PC-3 (cell line): Measurements from ENCODE around the gene ABHD2. TPM values are rescaled to one million over a fixed set of nuclear protein-coding genes. Genes with fewer than 3 reads are reported as not detected.

Source experiments
- ATAC-seq: fragments of 200-7000 bp; cut with Tn5 transposase; 2 replicates; pipeline ENCODE4 v1.9.1; 2020; ENCODE audit warnings: mild to moderate bottlenecking, moderate library complexity
- BruUV-seq: library from RNA; stranded (reverse); fragments of 400-500 nt; replicated peaks from 2 replicates; lab custom pipeline; 2021; lab: Mats Ljungman, UMichigan
- CTCF ChIA-PET: fragments of 300-600 bp; sonication (Branson Sonifier 250); formaldehyde crosslinking; loops from one replicate; lab custom pipeline; 2022; ENCODE audit warnings: antibody characterized with exemption; lab: Charles Lee
- POLR2A ChIA-PET: fragments of 300-600 bp; sonication (Branson Sonifier 250); formaldehyde crosslinking; loops from one replicate; lab custom pipeline; 2022; ENCODE audit warnings: antibody characterized with exemption; ENCODE audit not compliant: unreplicated experiment; lab: Charles Lee
- DNase-seq: peaks from one replicate; pipeline ENCODE4 v3.0.0-alpha.2; 2015
- H2AFZ ChIP-seq: fragments of 300-600 bp; sonication (generic); 2 replicates; pipeline ENCODE4 v1.6.0; 2016; ENCODE audit warnings: antibody characterized with exemption, low read length
- H3F3A ChIP-seq: fragments of 300-600 bp; sonication (generic); one replicate; pipeline ENCODE4 v1.6.0; 2017; ENCODE audit warnings: antibody characterized with exemption, low read length, control low read depth, mild to moderate bottlenecking; ENCODE audit not compliant: unreplicated experiment
- H3K27ac ChIP-seq: fragments of 300-600 bp; sonication (generic); 2 replicates; pipeline ENCODE4 v1.5.1; 2016; ENCODE audit warnings: mild to moderate bottlenecking, low read length
- H3K27me3 ChIP-seq: fragments of 300-600 bp; sonication (generic); 2 replicates; pipeline ENCODE4 v1.6.1; 2016; ENCODE audit warnings: low read length, mixed read lengths
- H3K36me3 ChIP-seq: fragments of 300-600 bp; sonication (generic); 2 replicates; pipeline ENCODE4 v1.6.1; 2016; ENCODE audit warnings: low read depth, mixed run types, low read length, mixed read lengths
- H3K4me1 ChIP-seq: fragments of 300-600 bp; sonication (generic); 2 replicates; pipeline ENCODE4 v1.5.1; 2016; ENCODE audit warnings: low read length; ENCODE audit not compliant: insufficient read depth
- H3K4me2 ChIP-seq: fragments of 300-600 bp; sonication (generic); 2 replicates; pipeline ENCODE4 v1.6.0; 2016; ENCODE audit warnings: low read length
- H3K4me3 ChIP-seq: fragments of 300-600 bp; sonication (generic); 2 replicates; pipeline ENCODE4 v1.5.1; 2016; ENCODE audit warnings: mild to moderate bottlenecking, low read length, mixed read lengths
- H3K79me2 ChIP-seq: fragments of 300-600 bp; sonication (generic); 2 replicates; pipeline ENCODE4 v1.6.1; 2017; ENCODE audit warnings: low read length, mixed read lengths
- H3K9ac ChIP-seq: fragments of 300-600 bp; sonication (generic); 2 replicates; pipeline ENCODE4 v1.6.0; 2016; ENCODE audit warnings: mild to moderate bottlenecking, low read length
- H3K9me2 ChIP-seq: fragments of 300-600 bp; sonication (generic); replicated peaks from 2 replicates; pipeline ENCODE4 v1.6.1; 2016; ENCODE audit warnings: mixed run types, low read length, mixed read lengths
- H3K9me3 ChIP-seq: fragments of 300-600 bp; sonication (generic); 2 replicates; pipeline ENCODE4 v1.6.1; 2016; ENCODE audit warnings: low read length, mixed read lengths
- H4K20me1 ChIP-seq: fragments of 300-600 bp; sonication (generic); 2 replicates; pipeline ENCODE4 v1.6.1; 2016; ENCODE audit warnings: low read length, mixed read lengths
- CTCF ChIP-seq: fragments of 300-600 bp; sonication (generic); conservative IDR thresholded peaks from 2 replicates; pipeline ENCODE4 v1.5.1; 2017; ENCODE audit warnings: antibody characterized with exemption, low read depth, mild to moderate bottlenecking, low read length
- EZH2 ChIP-seq: fragments of 300-600 bp; sonication (generic); IDR thresholded peaks from one replicate; pipeline ENCODE4 v1.6.1; 2017; ENCODE audit warnings: antibody characterized with exemption, mild to moderate bottlenecking, low read length; ENCODE audit not compliant: unreplicated experiment
- EZH2phosphoT487 ChIP-seq: fragments of 300-600 bp; sonication (generic); IDR thresholded peaks from 2 replicates; pipeline ENCODE4 v1.6.1; 2018; ENCODE audit warnings: mild to moderate bottlenecking, antibody characterized with exemption, low read length, borderline replicate concordance
- intact Hi-C: fragments of 100-400 bp; cut with micrococcal nuclease; formaldehyde crosslinking; loops from 2 replicates; pipeline ENCODE4 v1.9.0; 2023
- total RNA-seq: library from RNA; depleted of rRNA; stranded (reverse); fragments of >200 nt; gene quantifications from 2 replicates; pipeline ENCODE4 v1.2.3, GENCODE V29; 2014

Gene ABHD2
- total RNA-seq, 1 experiment from 2014 or later: 34.0 TPM

DNA sequence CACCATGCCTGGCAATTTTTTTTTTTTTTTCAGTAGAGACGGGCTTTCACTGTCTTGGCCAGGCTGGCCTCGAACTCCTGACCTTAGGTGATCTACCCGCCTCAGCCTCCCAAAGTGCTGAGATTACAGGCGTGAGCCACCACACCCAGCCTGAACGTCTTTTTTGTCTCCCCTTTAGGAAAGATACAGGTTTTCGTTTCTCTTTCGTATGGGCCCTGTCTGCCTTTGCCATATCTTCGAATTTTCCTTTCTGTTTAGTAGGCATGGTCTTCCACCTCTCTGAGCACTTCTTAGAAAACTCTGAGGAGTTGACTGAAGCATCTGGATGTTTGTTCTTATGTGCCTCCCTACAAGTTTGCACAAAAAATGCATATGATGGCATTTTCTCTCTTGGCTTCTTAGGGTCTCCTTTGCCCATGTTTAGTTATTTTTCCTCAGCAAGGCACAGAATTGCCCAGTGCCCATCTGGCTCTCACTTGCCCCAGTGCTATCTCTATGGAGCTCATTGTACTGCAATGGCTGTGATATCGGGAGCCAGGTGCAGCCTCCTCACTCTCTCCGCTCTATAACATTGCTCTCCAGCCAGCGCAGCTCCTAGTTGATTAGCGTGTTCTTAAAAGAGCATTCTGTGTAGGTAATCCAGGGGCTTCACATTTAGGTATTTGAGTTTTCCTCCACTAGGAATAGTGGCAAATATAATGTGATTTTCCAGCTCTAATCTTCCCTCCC lies 48.0 kb downstream of the ABHD2 start:
- H4K20me1 ChIP-seq: no peaks in the 10 kb centered on the region
- no peaks in the 10 kb centered on the region for H3K27me3 ChIP-seq
- H3K79me2 ChIP-seq: no peaks in the 10 kb centered on the region
- H3K27ac ChIP-seq: no peak overlapping the region
- H3K9me3 ChIP-seq: no peaks in the 10 kb centered on the region
- H3K4me1 ChIP-seq: peaks cover 8% of the 10 kb centered on the region
- H3K9me2 ChIP-seq: no peaks in the 10 kb centered on the region
- ChIA-PET CTCF (no interaction called here), POLR2A (no interaction called here)
- no peak for DNase-seq
- intact Hi-C loops: no loop called here
- no peak for ATAC-seq
- no TSS peak for BruUV-seq
- H3K36me3 ChIP-seq: no peaks in the 10 kb centered on the region
- no peak overlapping the region for H3K9ac ChIP-seq
- H2AFZ ChIP-seq: no peak overlapping the region
- no peak overlapping the region for H3K4me3 ChIP-seq
- TF ChIP-seq EZH2 (no peak), CTCF (no peak), EZH2phosphoT487 (no peak)
- no peak overlapping the region for H3K4me2 ChIP-seq
- H3F3A ChIP-seq: no peaks in the 10 kb centered on the region

GRCh38 chr15:89136818-89137772 lies 48.8 kb downstream of the ABHD2 start:
- no peak overlapping the region for H3K4me2 ChIP-seq
- CTCF ChIA-PET: no interaction called here

More at GRCh38 chr15:89136818-89137772, 48.8 kb downstream of the ABHD2 start:
- no peaks in the 10 kb centered on the region for H3K27me3 ChIP-seq
- H3K9me2 ChIP-seq: no peaks in the 10 kb centered on the region
- no TSS peak for BruUV-seq
- H3F3A ChIP-seq: no peaks in the 10 kb centered on the region
- ATAC-seq (no peak), DNase-seq (no peak)
- no peak overlapping the region for H3K9ac ChIP-seq
- no peaks in the 10 kb centered on the region for H3K9me3 ChIP-seq
- POLR2A ChIA-PET: no interaction called here
- H3K79me2 ChIP-seq: no peaks in the 10 kb centered on the region
- H3K4me1 ChIP-seq: peaks cover 8% of the 10 kb centered on the region
- H3K36me3 ChIP-seq: no peaks in the 10 kb centered on the region
- no peaks in the 10 kb centered on the region for H4K20me1 ChIP-seq
- no peak overlapping the region for H3K4me3 ChIP-seq
- no peak for TF ChIP-seq CTCF
- TF ChIP-seq EZH2phosphoT487: no peak
- no peak for TF ChIP-seq EZH2
- intact Hi-C loops: no loop called here
- no peak overlapping the region for H3K27ac ChIP-seq
- H2AFZ ChIP-seq: no peak overlapping the region
